Mesendoderm (in vitro differentiated cells): ENCODE results near the gene TEX12.
"Not testable (repeated sequence)": the region's sequence is repeated elsewhere in the genome, so short reads cannot be mapped to it uniquely, and the experiment has no call there.

Source experiments
- DNase-seq: peaks from one replicate; pipeline ENCODE4 v3.0.0; 2013
- H2AK5ac ChIP-seq: 2 replicates; pipeline ENCODE4 v1.6.1; 2013; ENCODE audit warnings: low read length, inconsistent platforms
- H2BK120ac ChIP-seq: 2 replicates; pipeline ENCODE4 v1.6.1; 2013; ENCODE audit warnings: low read depth, mild to moderate bottlenecking, low read length, moderate library complexity, mixed read lengths
- H2BK15ac ChIP-seq: replicated peaks from 2 replicates; pipeline ENCODE4 v1.6.1; 2013; ENCODE audit warnings: low read depth, mild to moderate bottlenecking, moderate library complexity
- H2BK5ac ChIP-seq: 2 replicates; pipeline ENCODE4 v1.6.1; 2013; ENCODE audit warnings: low read length, inconsistent platforms
- H3K18ac ChIP-seq: 2 replicates; pipeline ENCODE4 v1.6.1; 2013; ENCODE audit warnings: mild to moderate bottlenecking, low read length, mixed read lengths
- H3K23ac ChIP-seq: one replicate; pipeline ENCODE4 v1.6.1; 2013; ENCODE audit warnings: low read length
- H3K27ac ChIP-seq: 2 replicates; pipeline ENCODE4 v1.5.1; 2013; ENCODE audit warnings: low read depth, mild to moderate bottlenecking, inconsistent platforms, low read length, moderate library complexity
- H3K27me3 ChIP-seq: 2 replicates; pipeline ENCODE4 v1.6.1; 2013; ENCODE audit warnings: low read length, control low read depth, mild to moderate bottlenecking, inconsistent platforms; ENCODE audit not compliant: insufficient read depth, poor library complexity
- H3K36me3 ChIP-seq: 2 replicates; pipeline ENCODE4 v1.6.1; 2013; ENCODE audit warnings: low read length, inconsistent platforms; ENCODE audit not compliant: control insufficient read depth, insufficient read depth
- H3K4ac ChIP-seq: one replicate; pipeline ENCODE4 v1.6.1; 2013; ENCODE audit warnings: low read depth, mild to moderate bottlenecking, low read length, moderate library complexity
- H3K4me1 ChIP-seq: 2 replicates; pipeline ENCODE4 v1.6.1; 2013; ENCODE audit warnings: low read depth, low read length, inconsistent platforms; ENCODE audit not compliant: control insufficient read depth
- H3K4me2 ChIP-seq: 2 replicates; pipeline ENCODE4 v1.6.1; 2013; ENCODE audit warnings: low read length
- H3K4me3 ChIP-seq: 2 replicates; pipeline ENCODE4 v1.5.1; 2013; ENCODE audit warnings: mild to moderate bottlenecking, low read length
- H3K56ac ChIP-seq: one replicate; pipeline ENCODE4 v1.6.1; 2013; ENCODE audit warnings: low read length
- H3K79me1 ChIP-seq: 2 replicates; pipeline ENCODE4 v1.6.1; 2013; ENCODE audit warnings: low read length, inconsistent platforms
- H3K79me2 ChIP-seq: 2 replicates; pipeline ENCODE4 v1.6.1; 2013; ENCODE audit warnings: mild to moderate bottlenecking, low read length; ENCODE audit not compliant: control insufficient read depth, insufficient read depth
- H3K9ac ChIP-seq: 2 replicates; pipeline ENCODE4 v1.6.1; 2013; ENCODE audit warnings: low read length, inconsistent platforms
- H4K5ac ChIP-seq: one replicate; pipeline ENCODE4 v1.6.1; 2013; ENCODE audit warnings: low read length
- H4K8ac ChIP-seq: one replicate; pipeline ENCODE4 v1.6.1; 2013; ENCODE audit warnings: low read depth, mild to moderate bottlenecking, control low read depth, low read length, moderate library complexity
- WGBS: extraction: QIAGEN DNeasy Blood & Tissue Kit; methylation state at CpG from one replicate; pipeline ENCODE4 v1.1.7; 2013; ENCODE audit warnings: low lambda C conversion rate, missing lambda C conversion rate; ENCODE audit not compliant: insufficient coverage; ENCODE audit errors: extremely low coverage; 5-methylcytosine and 5-hydroxymethylcytosine counted together

TEX12 gene

DNA sequence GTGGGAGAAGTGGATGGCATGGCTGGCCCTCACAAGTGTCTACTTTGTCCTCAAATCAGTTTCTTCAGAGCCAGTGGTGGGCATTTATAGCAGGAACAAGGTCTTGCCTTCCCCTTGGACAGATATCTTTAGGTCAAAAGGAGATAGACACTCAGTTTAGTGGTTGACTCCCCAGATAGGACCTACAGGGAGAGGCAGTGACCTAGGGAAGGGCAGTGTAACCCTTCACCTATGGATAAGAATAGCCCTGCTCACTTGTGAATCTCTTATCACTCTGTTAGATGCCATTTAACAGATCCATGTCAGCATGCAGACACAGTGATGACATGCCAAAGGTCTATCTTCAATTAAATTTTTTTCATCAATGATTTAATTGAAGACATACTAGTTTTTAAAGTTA, 19.1 kb downstream of the TEX12 start:
- Histone ChIP-seq H3K56ac (no peak overlapping the region), H3K79me2 (no peaks in the 10 kb centered on the region), H4K8ac (no peak overlapping the region), H2BK5ac (no peak overlapping the region), H2AK5ac (no peak overlapping the region), H3K23ac (no peak overlapping the region), H2BK15ac (no peak overlapping the region), H3K36me3 (no peaks in the 10 kb centered on the region), H3K4me2 (no peak overlapping the region), H4K5ac (no peak overlapping the region), H3K79me1 (no peaks in the 10 kb centered on the region), H3K18ac (no peak overlapping the region), H2BK120ac (no peak overlapping the region), H3K4ac (no peak overlapping the region), H3K4me3 (no peak overlapping the region), H3K27me3 (no peaks in the 10 kb centered on the region), H3K9ac (no peak overlapping the region), H3K4me1 (no peaks in the 10 kb centered on the region), H3K27ac (no peak overlapping the region)
- DNase-seq: no peak

DNA sequence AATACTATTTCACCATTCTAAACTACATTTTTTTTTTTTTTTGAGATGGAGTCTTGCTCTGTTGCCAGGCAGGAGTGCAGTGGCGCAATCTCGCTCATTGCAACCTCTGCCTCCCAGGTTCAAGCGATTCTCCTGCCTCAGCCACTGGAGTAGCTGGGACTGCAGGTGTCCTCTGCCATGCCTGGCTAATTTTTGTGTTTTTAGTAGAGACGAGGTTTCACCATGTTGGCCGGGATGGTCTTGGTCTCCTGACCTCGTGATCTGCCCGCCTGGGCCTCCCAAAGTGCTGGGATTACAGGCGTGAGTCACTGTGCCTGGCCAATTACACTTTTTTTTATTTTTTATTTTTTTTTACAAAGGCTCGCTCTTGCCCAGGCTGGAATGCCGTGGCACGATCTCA, 27.9 kb downstream of the TEX12 start:
- H3K4me2 ChIP-seq, H3K27ac ChIP-seq, H3K4me3 ChIP-seq, H2BK5ac ChIP-seq, H3K56ac ChIP-seq, H3K4ac ChIP-seq, H3K27me3 ChIP-seq, H3K4me1 ChIP-seq, H3K79me1 ChIP-seq, H3K18ac ChIP-seq, H2BK120ac ChIP-seq, H2AK5ac ChIP-seq, DNase-seq, H2BK15ac ChIP-seq, H3K36me3 ChIP-seq, H3K23ac ChIP-seq, H4K8ac ChIP-seq, H3K9ac ChIP-seq, H3K79me2 ChIP-seq, H4K5ac ChIP-seq: not testable (repeated sequence)
- no CpG with 5 or more reads among the region's 11 CpGs for WGBS

DNA sequence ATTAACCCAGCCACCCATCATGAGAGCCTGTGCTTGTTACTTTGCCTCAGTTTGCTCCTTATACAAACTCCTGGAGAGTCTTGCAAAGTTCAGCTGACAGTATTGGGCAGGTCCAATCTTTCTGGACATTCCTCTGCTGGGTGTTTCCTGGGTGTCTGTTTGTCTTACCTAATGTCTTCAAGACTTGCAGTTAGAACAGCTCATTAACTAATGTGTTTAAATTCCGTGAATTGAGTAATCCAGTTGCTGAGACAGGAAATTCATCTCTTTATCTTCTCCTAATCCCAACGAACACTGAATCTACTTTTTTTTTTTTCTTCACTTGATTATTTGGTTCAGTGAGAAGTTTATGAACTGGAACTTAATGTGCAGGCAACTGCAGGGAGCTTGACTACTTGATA, 28.8 kb downstream of the TEX12 start:
- Histone ChIP-seq H4K5ac (no peak overlapping the region), H3K79me2 (no peaks in the 10 kb centered on the region), H3K18ac (no peak overlapping the region), H3K56ac (no peak overlapping the region), H3K4me1 (no peaks in the 10 kb centered on the region), H3K4me2 (no peak overlapping the region), H3K27ac (no peak overlapping the region), H2BK120ac (no peak overlapping the region), H2BK15ac (no peak overlapping the region), H3K27me3 (no peaks in the 10 kb centered on the region), H3K79me1 (no peaks in the 10 kb centered on the region), H2AK5ac (no peak overlapping the region), H2BK5ac (no peak overlapping the region), H4K8ac (no peak overlapping the region), H3K23ac (no peak overlapping the region), H3K4me3 (no peak overlapping the region), H3K36me3 (no peaks in the 10 kb centered on the region), H3K9ac (no peak overlapping the region), H3K4ac (no peak overlapping the region)
- DNase-seq: no peak
- no CpG with 5 or more reads among the region's 2 CpGs for WGBS

DNA sequence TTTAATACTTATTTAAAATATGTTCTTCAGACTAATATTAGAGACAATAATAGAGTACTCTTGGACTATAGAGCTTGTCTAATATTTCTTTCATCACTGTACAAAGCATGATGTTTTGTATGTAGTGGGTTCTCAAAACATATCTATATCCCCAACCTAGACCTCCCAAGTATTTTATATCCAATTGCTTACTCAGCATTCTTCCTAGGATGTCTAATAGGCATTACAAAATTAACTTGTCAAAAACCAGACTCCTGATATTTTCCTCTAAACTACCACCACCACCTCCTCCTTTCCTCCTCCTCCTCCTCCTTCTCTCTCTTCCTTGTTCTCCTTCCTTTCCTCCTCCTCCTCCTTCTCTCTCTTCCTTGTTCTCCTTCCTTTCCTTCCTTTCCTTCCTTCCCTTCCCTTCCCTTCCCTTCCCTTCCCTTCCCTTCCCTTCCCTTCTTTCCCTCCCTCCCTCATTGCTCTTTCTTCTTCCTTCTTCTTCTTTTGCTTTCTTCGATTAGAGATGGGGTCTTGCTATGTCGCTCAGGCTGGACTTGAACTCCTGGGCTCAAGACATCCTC, 29.4 kb downstream of the TEX12 start:
- no CpG with 5 or more reads among the region's 2 CpGs for WGBS
- Histone ChIP-seq H2AK5ac (no peak overlapping the region), H3K36me3 (no peaks in the 10 kb centered on the region), H3K18ac (no peak overlapping the region), H3K27ac (no peak overlapping the region), H3K23ac (no peak overlapping the region), H3K56ac (no peak overlapping the region), H3K9ac (no peak overlapping the region), H2BK15ac (no peak overlapping the region), H3K79me1 (no peaks in the 10 kb centered on the region), H3K4me1 (no peaks in the 10 kb centered on the region), H2BK120ac (no peak overlapping the region), H2BK5ac (no peak overlapping the region), H3K27me3 (no peaks in the 10 kb centered on the region), H4K5ac (no peak overlapping the region), H3K4me2 (no peak overlapping the region), H3K4ac (no peak overlapping the region), H4K8ac (no peak overlapping the region), H3K4me3 (no peak overlapping the region), H3K79me2 (no peaks in the 10 kb centered on the region)
- DNase-seq: no peak

DNA sequence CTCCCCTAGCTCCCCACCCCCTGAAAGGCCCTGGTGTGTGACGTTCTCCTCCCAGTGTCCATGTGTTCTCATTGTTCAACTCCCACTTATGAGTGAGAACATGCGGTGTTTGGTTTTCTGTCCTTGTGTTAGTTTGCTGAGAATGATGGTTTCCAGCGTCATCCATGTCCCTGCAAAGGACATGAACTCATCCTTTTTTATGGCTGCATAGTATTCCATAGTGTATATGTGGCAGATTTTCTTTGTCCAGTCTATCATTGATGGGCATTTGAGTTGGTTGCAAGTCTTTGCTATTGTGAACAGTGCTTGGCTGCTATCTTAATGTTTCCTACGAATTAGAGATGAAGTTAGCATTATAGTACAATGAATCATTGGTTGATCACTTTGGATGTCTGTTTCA, 31.9 kb downstream of the TEX12 start:
- not testable (repeated sequence) for H3K18ac ChIP-seq, DNase-seq, H3K27me3 ChIP-seq, H2BK120ac ChIP-seq, H3K36me3 ChIP-seq, H2BK5ac ChIP-seq, H4K8ac ChIP-seq, H3K27ac ChIP-seq, H3K4me3 ChIP-seq, H2AK5ac ChIP-seq, H3K79me1 ChIP-seq, H3K4me1 ChIP-seq, H3K9ac ChIP-seq, H3K4me2 ChIP-seq, H4K5ac ChIP-seq, H3K79me2 ChIP-seq, H3K23ac ChIP-seq, H2BK15ac ChIP-seq, H3K56ac ChIP-seq, H3K4ac ChIP-seq
- no CpG with 5 or more reads among the region's 4 CpGs for WGBS

DNA sequence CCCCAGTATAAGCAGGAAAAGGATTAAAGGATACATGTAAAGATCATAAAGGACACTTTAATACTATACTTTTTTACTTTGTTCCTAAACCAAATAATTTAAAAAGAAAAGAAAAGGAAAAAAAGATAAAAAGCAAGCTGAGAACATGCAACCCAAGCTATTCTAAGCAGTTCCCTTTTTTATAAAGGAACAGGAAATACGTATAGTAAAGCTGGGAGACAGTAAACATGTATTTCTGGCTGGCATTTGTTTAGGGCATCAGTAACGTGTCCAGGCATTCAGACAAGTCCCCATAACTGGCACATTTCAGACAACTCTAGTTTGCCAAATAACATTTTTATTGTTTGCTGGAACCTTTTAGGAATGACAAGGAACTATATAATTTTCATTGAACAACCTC, 33.1 kb downstream of the TEX12 start:
- no peaks in the 10 kb centered on the region for H3K36me3 ChIP-seq
- no peaks in the 10 kb centered on the region for H3K79me1 ChIP-seq
- H3K9ac ChIP-seq: no peak overlapping the region
- H3K4me1 ChIP-seq: no peaks in the 10 kb centered on the region
- no peak overlapping the region for H2BK120ac ChIP-seq
- no peaks in the 10 kb centered on the region for H3K79me2 ChIP-seq
- no peak overlapping the region for H3K4ac ChIP-seq
- no peak overlapping the region for H3K23ac ChIP-seq
- no peak overlapping the region for H4K5ac ChIP-seq
- no peaks in the 10 kb centered on the region for H3K27me3 ChIP-seq
- H2AK5ac ChIP-seq: no peak overlapping the region
- no peak for DNase-seq
- no peak overlapping the region for H3K4me2 ChIP-seq
- no peak overlapping the region for H4K8ac ChIP-seq
- no CpG with 5 or more reads among the region's 2 CpGs for WGBS
- no peak overlapping the region for H3K56ac ChIP-seq
- H2BK15ac ChIP-seq: no peak overlapping the region
- H3K4me3 ChIP-seq: no peak overlapping the region
- H2BK5ac ChIP-seq: no peak overlapping the region
- H3K18ac ChIP-seq: no peak overlapping the region
- H3K27ac ChIP-seq: no peak overlapping the region
